Upper lobe of left lung (tissue), 6 donors: ENCODE results near the gene KRABD2.
"Not testable (repeated sequence)": the region's sequence is repeated elsewhere in the genome, so short reads cannot be mapped to it uniquely, and the experiment has no call there.

ENCODE experiments used
- ATAC-seq, 2 donors: fragments of 200-7000 bp; cut with Tn5 transposase; one replicate each; pipeline ENCODE4 v1.9.1; 2022; ENCODE audit warnings: mild to moderate bottlenecking in 2 of 2, moderate library complexity in 2 of 2; ENCODE audit not compliant: low FRiP score in 2 of 2
- DNase-seq, 2 donors: peaks; one replicate each; pipeline ENCODE4 v3.0.0-alpha.2; 2019 to 2020
- H3K27ac ChIP-seq, 4 donors: fragments of 200-600 bp; sonication (generic); one replicate each; pipeline ENCODE4 v1.5.1; 2016 to 2019
- H3K27me3 ChIP-seq, 4 donors: fragments of 200-600 bp; sonication (generic); one replicate each; pipeline ENCODE4 v1.5.1; 2017 to 2019
- H3K36me3 ChIP-seq, 4 donors: fragments of 200-600 bp; sonication (generic); one replicate each; pipeline ENCODE4 v1.5.1; 2016 to 2019
- H3K4me1 ChIP-seq, 4 donors: fragments of 200-600 bp; sonication (generic); one replicate each; pipeline ENCODE4 v1.5.1; 2018 to 2019
- H3K4me3 ChIP-seq, 4 donors: fragments of 200-600 bp; sonication (generic); one replicate each; pipeline ENCODE4 v1.5.1; 2017 to 2019; ENCODE audit warnings: mild to moderate bottlenecking in 2 of 4, moderate library complexity in 1 of 4
- H3K9me3 ChIP-seq, 4 donors: fragments of 200-600 bp; sonication (generic); one replicate each; pipeline ENCODE4 v1.5.1; 2018 to 2019
- CTCF ChIP-seq, 6 experiments: fragments of 450-650 bp in 4 of 6; fragments of 200-600 bp in 2 of 6; sonication (generic) in 2 of 6; IDR thresholded peaks; one replicate each; pipeline ENCODE4 v1.5.1; 2016 to 2019; ENCODE audit warnings: antibody characterized with exemption in 6 of 6
- EP300 ChIP-seq, 4 donors: sonication (generic); formaldehyde crosslinking; IDR thresholded peaks; one replicate each; pipeline ENCODE4 v1.5.1; 2017; ENCODE audit warnings: antibody characterized with exemption in 4 of 4, control low read depth in 2 of 4
- POLR2A ChIP-seq, 4 donors: fragments of 450-650 bp; IDR thresholded peaks; one replicate each; pipeline ENCODE4 v1.5.1; 2016 to 2017; ENCODE audit warnings: antibody characterized with exemption in 4 of 4, mild to moderate bottlenecking in 2 of 4
- POLR2AphosphoS5 ChIP-seq, 2 donors: sonication (generic); formaldehyde crosslinking; IDR thresholded peaks; one replicate each; pipeline ENCODE4 v1.5.1; 2017; ENCODE audit warnings: antibody characterized with exemption in 2 of 2
- WGBS, 2 donors: methylation state at CpG; one replicate each; pipeline ENCODE4 v1.1.5; 2017 to 2018; 5-methylcytosine and 5-hydroxymethylcytosine counted together
- donor health status: DM: no; HTN: no; CAD: no; lungs with moderate emphysema.
- donor health status: DM: no; HTN: yes; CAD: no; lungs with severe emphysema.

KRABD2 gene

GRCh38 chr17:8405499-8406016 lies 29.1 kb upstream of the KRABD2 start:
- H3K27ac ChIP-seq, result no peak overlapping the region
- no peak for DNase-seq

DNA sequence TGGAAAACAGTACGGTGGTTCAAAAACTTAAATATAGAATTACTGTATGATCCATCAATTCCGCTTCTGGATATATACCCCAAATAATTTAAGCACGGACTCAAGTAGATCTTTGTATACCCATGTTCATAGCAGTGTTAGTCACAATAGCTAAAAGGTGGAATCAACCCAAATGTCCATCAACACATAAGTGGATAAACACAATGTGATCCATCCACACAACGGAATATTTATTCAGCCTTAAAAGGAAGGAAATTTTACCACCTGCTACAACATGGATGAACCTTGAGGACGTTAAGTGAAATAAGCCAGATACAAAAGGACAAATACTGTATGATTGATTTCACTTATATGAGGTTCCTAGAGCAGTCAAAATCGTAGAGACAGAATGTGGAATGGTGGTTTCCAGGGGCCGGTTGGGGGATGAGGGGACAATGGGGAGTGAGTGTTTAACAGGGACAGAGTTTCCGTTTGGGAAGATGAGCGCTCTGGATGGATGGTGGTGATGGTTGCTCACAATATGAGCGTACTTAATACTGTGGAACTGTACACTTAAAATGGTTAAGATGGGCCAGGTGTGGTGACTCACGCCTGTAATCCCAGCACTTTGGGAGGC lies 26.5 kb upstream of the KRABD2 start:
- DNase-seq (no peak), ATAC-seq (no peak)
- no peaks in the 10 kb centered on the region for H3K4me1 ChIP-seq
- H3K36me3 ChIP-seq, result no peaks in the 10 kb centered on the region
- no peaks in the 10 kb centered on the region for H3K9me3 ChIP-seq
- no peaks in the 10 kb centered on the region for H3K27me3 ChIP-seq
- H3K4me3 ChIP-seq, result no peak overlapping the region
- WGBS, 2 donors, result 82 to 86% methylated on average over 11 of the region's 11 CpGs
- TF ChIP-seq POLR2A (IDR thresholded peaks at IDR 0.05) (no peak), CTCF (IDR thresholded peaks at IDR 0.05) (no peak), POLR2AphosphoS5 (IDR thresholded peaks at IDR 0.05) (no peak), EP300 (IDR thresholded peaks at IDR 0.05) (no peak)
- H3K27ac ChIP-seq, result no peak overlapping the region

More at GRCh38 chr17:8405499-8406016, 29.1 kb upstream of the KRABD2 start:
- ATAC-seq, result no peak
- no peaks in the 10 kb centered on the region for H3K9me3 ChIP-seq
- 80 to 88% methylated on average over 1 to 11 of the region's 11 CpGs for WGBS, 2 donors
- peaks cover 2 to 8% (median 4%) of the 10 kb centered on the region in 4 donors for H3K4me1 ChIP-seq
- no peak overlapping the region for H3K4me3 ChIP-seq
- no peaks in the 10 kb centered on the region for H3K27me3 ChIP-seq
- no peak for TF ChIP-seq EP300 (IDR thresholded peaks at IDR 0.05)
- no peak for TF ChIP-seq POLR2A (IDR thresholded peaks at IDR 0.05)
- no peak for TF ChIP-seq POLR2AphosphoS5 (IDR thresholded peaks at IDR 0.05)
- no peak for TF ChIP-seq CTCF (IDR thresholded peaks at IDR 0.05)
- H3K36me3 ChIP-seq, result no peaks in the 10 kb centered on the region

GRCh38 chr17:8401107-8401506 lies 24.6 kb upstream of the KRABD2 start:
- DNase-seq (no peak), ATAC-seq (no peak)
- no peaks in the 10 kb centered on the region for H3K36me3 ChIP-seq
- no peaks in the 10 kb centered on the region for H3K9me3 ChIP-seq
- no peaks in the 10 kb centered on the region for H3K4me1 ChIP-seq
- no peak overlapping the region for H3K4me3 ChIP-seq
- peaks cover 0 to 2% (median 0%) of the 10 kb centered on the region in 4 donors for H3K27me3 ChIP-seq
- TF ChIP-seq POLR2AphosphoS5 (IDR thresholded peaks at IDR 0.05), result no peak
- no peak for TF ChIP-seq EP300 (IDR thresholded peaks at IDR 0.05)
- no peak for TF ChIP-seq CTCF (IDR thresholded peaks at IDR 0.05)
- TF ChIP-seq POLR2A (IDR thresholded peaks at IDR 0.05), result no peak
- WGBS, 2 donors, result 83 to 87% methylated on average over 2 of the region's 2 CpGs
- no peak overlapping the region for H3K27ac ChIP-seq

DNA sequence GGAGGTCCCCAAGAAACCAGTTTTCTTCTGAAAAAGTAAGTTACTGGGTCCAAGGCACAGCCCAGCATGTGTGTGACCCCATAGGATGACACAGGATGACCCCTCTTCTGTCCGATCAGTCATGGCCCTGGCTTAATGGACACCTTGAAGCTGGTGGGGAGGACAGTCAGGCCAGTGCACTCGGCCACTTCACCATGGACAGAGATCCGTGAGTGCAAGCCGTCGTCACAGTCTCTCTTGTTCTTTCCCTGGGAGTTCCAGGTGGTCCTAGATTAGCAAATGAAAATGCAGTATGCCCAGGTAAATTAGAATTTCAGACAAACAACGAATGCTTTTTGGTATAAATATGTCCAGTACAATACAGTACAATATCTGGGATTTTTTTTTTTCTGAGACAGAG lies 22.5 kb upstream of the KRABD2 start:
- Histone ChIP-seq H3K9me3 (no peaks in the 10 kb centered on the region), H3K27me3 (peaks cover 0 to 2% (median 0%) of the 10 kb centered on the region in 4 donors), H3K4me1 (no peaks in the 10 kb centered on the region), H3K4me3 (no peak overlapping the region), H3K36me3 (no peaks in the 10 kb centered on the region), H3K27ac (no peak overlapping the region)
- no peak for ATAC-seq
- 58 to 78% methylated on average over 6 of the region's 6 CpGs for WGBS, 2 donors
- TF ChIP-seq CTCF (IDR thresholded peaks at IDR 0.05) (no peak), POLR2A (IDR thresholded peaks at IDR 0.05) (no peak), POLR2AphosphoS5 (IDR thresholded peaks at IDR 0.05) (no peak), EP300 (IDR thresholded peaks at IDR 0.05) (no peak)
- DNase-seq, result no peak

DNA sequence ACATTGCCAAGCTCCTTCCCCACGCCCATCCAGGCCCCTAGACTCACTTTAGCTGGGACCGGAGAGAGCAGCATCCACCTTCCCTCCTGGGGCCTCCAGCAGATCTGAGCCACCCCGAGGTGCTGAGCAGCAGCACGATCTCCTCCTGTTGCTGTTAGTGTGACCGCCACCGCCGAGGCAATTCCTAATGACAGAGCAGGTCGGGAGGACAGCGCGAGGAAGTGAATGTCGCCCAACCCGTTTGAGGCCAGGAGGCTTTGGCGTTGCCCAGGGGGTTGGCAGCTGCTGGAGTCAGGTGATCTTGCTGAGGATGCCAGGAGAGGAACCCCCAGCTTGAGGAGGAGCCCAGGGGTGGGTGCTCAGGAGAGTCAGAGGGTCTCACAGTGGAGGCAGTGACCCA lies 21.1 kb upstream of the KRABD2 start, which contains the start of gene RNF222:
Gene RNF222 (minus strand): TSS at position 192 of the 400 bp plus-strand sequence. CDS start 4,366 bp downstream, outside the sequence.
- Histone ChIP-seq H3K36me3 (no peaks in the 10 kb centered on the region), H3K4me3 (no peak within 1 kb of the TSS), H3K27ac (no peak within 1 kb of the TSS), H3K27me3 (peaks cover 0 to 2% (median 0%) of the 10 kb centered on the region in 4 donors), H3K4me1 (no peaks in the 10 kb centered on the region), H3K9me3 (no peaks in the 10 kb centered on the region)
- ATAC-seq (no peak), DNase-seq (no peak)
- no peak for TF ChIP-seq POLR2A (IDR thresholded peaks at IDR 0.05)
- TF ChIP-seq EP300 (IDR thresholded peaks at IDR 0.05), result no peak
- no peak for TF ChIP-seq CTCF (IDR thresholded peaks at IDR 0.05)
- TF ChIP-seq POLR2AphosphoS5 (IDR thresholded peaks at IDR 0.05), result no peak
- 46 to 68% methylated on average over 8 to 12 of the region's 13 CpGs for WGBS, 2 donors

GRCh38 chr17:8394497-8394896 lies 18.0 kb upstream of the KRABD2 start:
- not testable (repeated sequence) for H3K4me3 ChIP-seq, H3K27ac ChIP-seq, H3K4me1 ChIP-seq, H3K9me3 ChIP-seq, H3K36me3 ChIP-seq, ATAC-seq, H3K27me3 ChIP-seq, DNase-seq
- WGBS, 2 donors, result 77 to 82% methylated on average over 9 of the region's 9 CpGs
